ACHN (cell line): Measurements from ENCODE around the gene PCTP.

Experiments used
- DNase-seq: peaks from one replicate; pipeline ENCODE4 v3.0.0-alpha.2; 2015
- in situ Hi-C: cut with HindIII; loops from 2 replicates; pipeline ENCODE4 v1.10.0; 2017; ENCODE audit warnings: low sequenced_read_pairs, low pct_ligation_motif_present, low pct_unique_long_range_greater_than_20kb

Gene PCTP

GRCh38 chr17:55776271-55776670, 25.4 kb downstream of the PCTP start:
- in situ Hi-C loops = no loop called here
- DNase-seq = no peak

- no peak for DNase-seq
- in situ Hi-C loops = no loop called here
Measured at GRCh38 chr17:55777471-55777971, 26.7 kb downstream of the PCTP start.

GRCh38 chr17:55778389-55779118, 27.7 kb downstream of the PCTP start:
- in situ Hi-C loops = no loop called here
- no peak for DNase-seq

GRCh38 chr17:55783684-55784245, 32.9 kb downstream of the PCTP start:
- DNase-seq = no peak
- in situ Hi-C loops = no loop called here

GRCh38 chr17:55784666-55785065, 33.8 kb downstream of the PCTP start:
- in situ Hi-C loops = no loop called here
- no peak for DNase-seq

GRCh38 chr17:55785181-55785580, 34.3 kb downstream of the PCTP start:
- no peak for DNase-seq
- in situ Hi-C loops = no loop called here

- in situ Hi-C loops = no loop called here
- no peak for DNase-seq
Measured at GRCh38 chr17:55793272-55793671, 42.4 kb downstream of the PCTP start.

- in situ Hi-C loops = no loop called here
- DNase-seq = no peak
Measured at GRCh38 chr17:55794725-55795482, 44.1 kb downstream of the PCTP start.

GRCh38 chr17:55806745-55807495, 56.1 kb downstream of the PCTP start:
- in situ Hi-C loops = no loop called here
- no peak for DNase-seq

- no peak for DNase-seq
- in situ Hi-C loops = no loop called here
Measured at GRCh38 chr17:55811536-55811935, 60.7 kb downstream of the PCTP start.

GRCh38 chr17:55812323-55812722, 61.5 kb downstream of the PCTP start:
- in situ Hi-C loops = no loop called here
- no peak for DNase-seq

- no peak for DNase-seq
- in situ Hi-C loops = no loop called here
Measured at GRCh38 chr17:55813944-55814343, 63.1 kb downstream of the PCTP start.

- in situ Hi-C loops = no loop called here
- DNase-seq = no peak
Measured at GRCh38 chr17:55814377-55814776, 63.5 kb downstream of the PCTP start.

- no peak for DNase-seq
- in situ Hi-C loops = no loop called here
Measured at GRCh38 chr17:55816532-55817396, 65.9 kb downstream of the PCTP start.

GRCh38 chr17:55817397-55817709, 66.5 kb downstream of the PCTP start:
- no peak for DNase-seq
- in situ Hi-C loops = no loop called here

- no peak for DNase-seq
- in situ Hi-C loops = no loop called here
Measured at GRCh38 chr17:55818026-55818425, 67.2 kb downstream of the PCTP start.

GRCh38 chr17:55818451-55819375, 67.9 kb downstream of the PCTP start:
- in situ Hi-C loops = no loop called here
- DNase-seq = no peak
